ENCODE measurements around the gene CTH. TPM values are rescaled to one million over a fixed set of nuclear protein-coding genes. Genes with fewer than 3 reads are reported as not detected.

Gene CTH
- total RNA-seq, 1 donor, result 1.8 TPM

Other genes with a start within 250 kb of the CTH start
- 25.7 TPM for gene LRRC40, start 205.7 kb upstream of the CTH start, total RNA-seq
- gene SRSF11, start 189.9 kb upstream of the CTH start, total RNA-seq, result 258 TPM
- 43.7 TPM for gene ANKRD13C, start 56.5 kb upstream of the CTH start, total RNA-seq